Endothelial cell of umbilical vein (primary cell): Measurements from ENCODE around the gene DPP6. TPM values are rescaled to one million over a fixed set of nuclear protein-coding genes. Genes with fewer than 3 reads are reported as not detected.

Source experiments
- BruUV-seq: library from RNA; stranded (reverse); fragments of 400-500 nt; replicated peaks from 2 replicates; lab custom pipeline; 2021; lab: Mats Ljungman, UMichigan
- CTCF ChIA-PET: fragments of 300-600, 350-600 bp; sonication (Branson Sonifier 250); formaldehyde crosslinking; loops from one replicate; lab custom pipeline; 2021; ENCODE audit warnings: antibody characterized with exemption, inconsistent platforms; lab: Charles Lee
- POLR2A ChIA-PET: fragments of 300-600, 350-600 bp; sonication (Branson Sonifier 250); formaldehyde crosslinking; loops from one replicate; lab custom pipeline; 2021; ENCODE audit warnings: antibody characterized with exemption, inconsistent platforms; lab: Charles Lee
- DNase-seq: peaks from one replicate; pipeline ENCODE4 v3.0.0-alpha.2; 2011; ENCODE audit warnings: low read depth, low spot score
- FAIRE-seq: peaks from 2 replicates; lab custom pipeline; 2011; peaks lifted over from hg19 to GRCh38; lab: Jason Lieb, UNC
- H2AFZ ChIP-seq: 2 replicates; pipeline ENCODE4 v1.6.0; 2012; ENCODE audit warnings: low read depth, low read length, control low read depth, inconsistent platforms
- H3K27ac ChIP-seq: 2 replicates; pipeline ENCODE4 v1.5.1; 2011; ENCODE audit warnings: low read depth, mild to moderate bottlenecking, control low read depth, low read length, moderate library complexity; ENCODE audit not compliant: insufficient read depth
- H3K27me3 ChIP-seq, 2 experiments: 2 replicates each; pipeline versions ENCODE4 v1.6.0 to v1.6.1; 2011; ENCODE audit warnings: low read length in 2 of 2, mixed read lengths in 1 of 2; ENCODE audit not compliant: control insufficient read depth in 2 of 2, insufficient read depth in 2 of 2
- H3K36me3 ChIP-seq, 2 experiments: 2 replicates in 1 of 2; 3 replicates in 1 of 2; pipeline ENCODE4 v1.5.1; 2011; ENCODE audit warnings: low read length in 2 of 2, mild to moderate bottlenecking in 1 of 2, moderate library complexity in 1 of 2; ENCODE audit not compliant: control insufficient read depth in 2 of 2, insufficient read depth in 2 of 2; ENCODE audit errors: extremely low read depth in 1 of 2
- H3K4me1 ChIP-seq: 3 replicates; pipeline ENCODE4 v1.5.1; 2011; ENCODE audit warnings: mild to moderate bottlenecking, low read length; ENCODE audit not compliant: control insufficient read depth, insufficient read depth; ENCODE audit errors: extremely low read depth
- H3K4me2 ChIP-seq: 2 replicates; pipeline ENCODE4 v1.6.1; 2011; ENCODE audit warnings: low read length, control low read depth, mixed read lengths; ENCODE audit not compliant: insufficient read depth
- H3K4me3 ChIP-seq, 3 experiments: fragments of 200-600 bp in 1 of 3; sonication (generic), shearing (Covaris generic) in 1 of 3; replicated peaks in 1 of 3; 2 replicates each; pipeline ENCODE4 v1.5.1; 2011 to 2016; ENCODE audit warnings: control low read depth in 3 of 3, low read length in 3 of 3, mild to moderate bottlenecking in 2 of 3, inconsistent platforms in 1 of 3, low read depth in 1 of 3, moderate library complexity in 1 of 3; ENCODE audit not compliant: insufficient read depth in 1 of 3
- H3K79me2 ChIP-seq: 2 replicates; pipeline ENCODE4 v1.6.0; 2012; ENCODE audit warnings: low read length, inconsistent platforms; ENCODE audit not compliant: control insufficient read depth, insufficient read depth
- H3K9ac ChIP-seq: replicated peaks from 2 replicates; pipeline ENCODE3; 2011; ENCODE audit warnings: low read length, control low read depth; ENCODE audit not compliant: insufficient read depth; ENCODE audit errors: extremely low read depth
- H3K9me1 ChIP-seq: replicated peaks from 3 replicates; pipeline ENCODE4 v1.6.0; 2011; ENCODE audit warnings: mild to moderate bottlenecking, low read length; ENCODE audit not compliant: control insufficient read depth, insufficient read depth; ENCODE audit errors: extremely low read depth
- H3K9me3 ChIP-seq: replicated peaks from 2 replicates; pipeline ENCODE4 v1.5.1; 2012; ENCODE audit warnings: low read length, inconsistent platforms; ENCODE audit not compliant: control insufficient read depth, insufficient read depth
- H4K20me1 ChIP-seq: replicated peaks from 2 replicates; pipeline ENCODE3; 2011; ENCODE audit warnings: mild to moderate bottlenecking, low read length; ENCODE audit not compliant: control insufficient read depth, insufficient read depth; ENCODE audit errors: extremely low read depth
- CTCF ChIP-seq, 2 donors: IDR thresholded peaks; 1 replicate in 1 of 2; 2 replicates in 1 of 2; pipeline ENCODE4 v1.5.1; 2011; ENCODE audit warnings: low read length in 2 of 2, mild to moderate bottlenecking in 2 of 2, moderate library complexity in 2 of 2, control low read depth in 1 of 2, inconsistent platforms in 1 of 2, low read depth in 1 of 2; ENCODE audit not compliant: insufficient read depth in 1 of 2; ENCODE audit errors: extremely low read depth in 1 of 2
- EZH2 ChIP-seq: IDR thresholded peaks from 2 replicates; pipeline ENCODE4 v1.6.1; 2012; ENCODE audit warnings: borderline replicate concordance, low read depth, mild to moderate bottlenecking, moderate library complexity, low read length, inconsistent platforms; ENCODE audit not compliant: severe bottlenecking
- FOS ChIP-seq: IDR thresholded peaks from 2 replicates; pipeline ENCODE4 v1.6.1; 2011; ENCODE audit warnings: mild to moderate bottlenecking, low read length, moderate library complexity, borderline replicate concordance; ENCODE audit not compliant: insufficient read depth
- GATA2 ChIP-seq: IDR thresholded peaks from 2 replicates; pipeline ENCODE4 v1.7.0; 2011; ENCODE audit warnings: low read depth, mild to moderate bottlenecking, moderate library complexity, mixed read lengths, low read length; ENCODE audit not compliant: insufficient read length, insufficient read depth
- JUN ChIP-seq: IDR thresholded peaks from 2 replicates; pipeline ENCODE4 v1.6.1; 2011; ENCODE audit warnings: borderline replicate concordance, low read depth; ENCODE audit not compliant: insufficient read length, insufficient read depth
- MYC ChIP-seq: IDR thresholded peaks from one replicate; pipeline ENCODE4 v1.6.1; 2011; ENCODE audit warnings: mild to moderate bottlenecking, low read depth, low read length
- POLR2A ChIP-seq: IDR thresholded peaks from 2 replicates; pipeline ENCODE4 v1.6.1; 2012; ENCODE audit warnings: low read depth, mild to moderate bottlenecking, control low read depth, low read length
- POLR2AphosphoS5 ChIP-seq: IDR thresholded peaks from 2 replicates; pipeline ENCODE4 v1.6.1; 2012; ENCODE audit warnings: low read depth, mild to moderate bottlenecking, control low read depth, low read length, moderate library complexity; ENCODE audit not compliant: insufficient read depth
- dilution Hi-C: fragments of 300-500 bp; cut with MboI; formaldehyde crosslinking; loops from one replicate; pipeline ENCODE4 v1.15.0; 2019; ENCODE audit warnings: low sequenced_read_pairs; ENCODE audit not compliant: extremely low pct_ligation_motif_present
- intact Hi-C: fragments of 100-400 bp; cut with micrococcal nuclease; formaldehyde crosslinking; loops from one replicate; pipeline ENCODE4 v1.10.0; 2022
- polyA plus RNA-seq, 4 experiments: library from polyadenylated mRNA; depleted of rRNA in 3 of 4; stranded (reverse) in 3 of 4; unstranded in 1 of 4; fragments of >200 nt; gene quantifications; 2 replicates each; pipeline versions ENCODE4 v1.2.1 to v1.2.3, GENCODE V29; 2011 to 2012; ENCODE audit warnings: missing spikeins in 1 of 4
- total RNA-seq: library from RNA; stranded (reverse); gene quantifications from 2 replicates; pipeline ENCODE4 v1.2.3, GENCODE V29; 2021
- TF ChIP-seq, protein P1 (sequence below): IDR thresholded peaks from 2 replicates; pipeline ENCODE4 v1.6.1; 2011; ENCODE audit not compliant: insufficient read depth, insufficient read length

The DPP6 gene
- total and polyA plus RNA-seq, 2 donors (not counting 3 experiments of a cell fraction or from before 2014, with no cell fraction given) = not detected

GRCh38 chr7:154431045-154431444 is 378.8 kb downstream of the DPP6 start:
- ChIA-PET CTCF (no interaction called here), POLR2A (no interaction called here)
- H3K27ac ChIP-seq = no peak overlapping the region
- no peaks in the 10 kb centered on the region for H3K36me3 ChIP-seq
- no peak overlapping the region for H2AFZ ChIP-seq
- DNase-seq (no peak), FAIRE-seq (no peak)
- no TSS peak for BruUV-seq
- no peaks in the 10 kb centered on the region for H3K9me1 ChIP-seq
- H3K79me2 ChIP-seq = no peaks in the 10 kb centered on the region
- no peak overlapping the region for H3K9ac ChIP-seq
- H3K27me3 ChIP-seq = no peaks in the 10 kb centered on the region
- intact Hi-C loops = no loop called here
- peaks cover 17% of the 10 kb centered on the region for H3K9me3 ChIP-seq
- H3K4me1 ChIP-seq = no peaks in the 10 kb centered on the region
- dilution Hi-C loops = no loop called here
- H4K20me1 ChIP-seq = no peaks in the 10 kb centered on the region
- no peak overlapping the region for H3K4me3 ChIP-seq
- TF ChIP-seq CTCF (IDR thresholded peaks at IDR 0.05; ENCODE audit: extremely low read depth in 1 of 2, insufficient read depth in 1 of 2, low read depth in 1 of 2, low read length in 2 of 2) = no peak
- TF ChIP-seq MYC = no peak
- TF ChIP-seq, protein P1, sequence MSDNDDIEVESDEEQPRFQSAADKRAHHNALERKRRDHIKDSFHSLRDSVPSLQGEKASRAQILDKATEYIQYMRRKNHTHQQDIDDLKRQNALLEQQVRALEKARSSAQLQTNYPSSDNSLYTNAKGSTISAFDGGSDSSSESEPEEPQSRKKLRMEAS = no peak
- no peak for TF ChIP-seq POLR2A
- TF ChIP-seq POLR2AphosphoS5 = no peak
- TF ChIP-seq JUN = no peak
- TF ChIP-seq FOS = no peak
- no peak for TF ChIP-seq EZH2
- TF ChIP-seq GATA2 = no peak
- no peak overlapping the region for H3K4me2 ChIP-seq
